HuH-7 (cell line): ENCODE data around the gene ODF2L.

Experiments used
- DNase-seq: peaks from one replicate; pipeline ENCODE4 v3.0.0; 2011; ENCODE audit warnings: low spot score

The ODF2L gene

GRCh38 chr1:86318436-86318835 is 77.7 kb downstream of the ODF2L start:
- no peak for DNase-seq

- no peak for DNase-seq
These were observed 78.2 kb downstream of the ODF2L start for GRCh38 chr1:86317926-86318325.

GRCh38 chr1:86305731-86306130 is 90.4 kb downstream of the ODF2L start:
- no peak for DNase-seq

DNA sequence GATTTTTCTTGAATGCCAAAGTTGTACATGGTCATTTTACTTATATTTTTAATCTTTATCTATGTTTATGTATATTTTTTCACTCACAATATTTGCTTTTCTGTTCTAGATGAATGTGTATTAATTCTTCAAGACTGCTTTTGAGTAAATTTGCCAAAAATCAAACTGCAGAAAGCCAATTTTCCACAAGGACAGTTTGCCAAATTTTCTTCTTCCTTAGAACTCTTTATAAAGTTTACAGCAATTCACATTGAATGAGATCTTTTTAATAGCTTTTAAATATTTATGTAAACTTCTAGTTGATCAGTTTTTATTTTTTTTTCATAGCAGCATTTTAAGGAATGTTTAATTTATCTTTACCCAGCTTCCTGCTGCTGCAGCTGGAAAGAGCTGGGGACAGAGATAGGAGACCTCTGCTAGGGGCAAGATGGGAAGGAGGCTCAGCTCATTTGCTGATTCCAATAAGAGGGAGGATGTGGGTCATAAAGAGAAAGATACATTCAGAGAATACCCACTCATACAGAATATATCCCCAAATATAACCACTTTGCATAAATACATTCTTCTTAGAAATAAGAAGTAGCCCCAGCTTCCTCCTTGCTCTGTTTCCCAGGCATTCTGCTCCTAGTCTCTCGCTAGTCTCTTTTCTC is 93.0 kb downstream of the ODF2L start:
- DNase-seq = no peak
